Measurements from ENCODE around the gene STH.

Gene STH

GRCh38 chr17:46047856-46048255 lies 48.8 kb downstream of the STH start:
- Histone ChIP-seq H3K27ac (ENCODE audit: low read depth, low read length) (no peak overlapping the region), H3K4me3 (ENCODE audit: low read depth, low read length) (no peak overlapping the region), H3K4me1 (ENCODE audit: control insufficient read depth, insufficient read depth, low read length) (no peaks in the 10 kb centered on the region), H3K9me3 (ENCODE audit: control insufficient read depth, insufficient read depth, low read depth, low read length) (no peaks in the 10 kb centered on the region), H3K27me3 (ENCODE audit: control insufficient read depth, insufficient read depth, low read length) (no peaks in the 10 kb centered on the region), H3K9ac (ENCODE audit: low read length) (no peak overlapping the region), H3K36me3 (ENCODE audit: control insufficient read depth, insufficient read depth, low read length) (peaks cover 79% of the 10 kb centered on the region)
